ENCODE data around the gene GNG8.
A peak's percentile ranks its signal among the peaks of the same experiment; 100 is the strongest.
"Not testable (repeated sequence)": the region's sequence is repeated elsewhere in the genome, so short reads cannot be mapped to it uniquely, and the experiment has no call there.

The GNG8 gene

DNA sequence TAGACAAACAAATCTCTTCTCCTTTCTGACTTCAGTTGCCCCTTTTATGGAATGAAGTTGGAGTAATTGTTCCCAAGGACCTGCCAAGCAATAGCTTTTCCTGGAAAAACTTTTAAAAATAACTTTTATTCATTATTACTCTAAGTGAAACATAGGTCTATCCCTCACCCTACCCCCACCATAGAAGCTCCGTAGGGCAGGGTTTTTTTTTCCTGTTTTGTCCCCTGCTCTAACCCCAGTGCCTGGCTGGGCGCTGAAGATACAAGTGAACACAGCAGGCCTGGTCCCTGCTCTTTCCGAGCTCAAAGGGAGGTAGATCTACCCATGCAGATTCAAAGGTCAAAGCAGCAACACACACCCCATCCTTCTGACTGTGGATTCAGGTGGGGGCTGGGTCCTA, 8.7 kb upstream of the GNG8 start:
- no peak for DNase-seq

DNA sequence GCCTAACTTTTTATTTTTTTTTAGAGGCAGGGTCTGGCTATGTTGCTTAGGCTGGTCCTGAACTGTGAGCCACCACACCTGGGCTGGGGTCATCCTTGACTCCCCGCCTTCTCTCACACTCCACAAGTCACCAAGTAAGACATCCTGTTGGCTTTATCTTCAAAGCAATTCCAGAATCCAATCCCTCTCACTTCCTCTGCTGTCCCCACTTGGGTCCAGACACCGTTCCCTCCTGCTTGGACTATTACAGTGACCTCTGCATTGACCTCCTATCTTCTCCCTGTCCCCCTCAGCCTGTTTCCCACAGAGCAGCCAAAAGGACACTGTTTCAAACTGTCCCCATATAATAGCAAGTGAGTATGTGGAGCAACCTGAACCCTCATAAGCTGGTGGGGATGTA, 4.7 kb upstream of the GNG8 start:
- no peak for DNase-seq

DNA sequence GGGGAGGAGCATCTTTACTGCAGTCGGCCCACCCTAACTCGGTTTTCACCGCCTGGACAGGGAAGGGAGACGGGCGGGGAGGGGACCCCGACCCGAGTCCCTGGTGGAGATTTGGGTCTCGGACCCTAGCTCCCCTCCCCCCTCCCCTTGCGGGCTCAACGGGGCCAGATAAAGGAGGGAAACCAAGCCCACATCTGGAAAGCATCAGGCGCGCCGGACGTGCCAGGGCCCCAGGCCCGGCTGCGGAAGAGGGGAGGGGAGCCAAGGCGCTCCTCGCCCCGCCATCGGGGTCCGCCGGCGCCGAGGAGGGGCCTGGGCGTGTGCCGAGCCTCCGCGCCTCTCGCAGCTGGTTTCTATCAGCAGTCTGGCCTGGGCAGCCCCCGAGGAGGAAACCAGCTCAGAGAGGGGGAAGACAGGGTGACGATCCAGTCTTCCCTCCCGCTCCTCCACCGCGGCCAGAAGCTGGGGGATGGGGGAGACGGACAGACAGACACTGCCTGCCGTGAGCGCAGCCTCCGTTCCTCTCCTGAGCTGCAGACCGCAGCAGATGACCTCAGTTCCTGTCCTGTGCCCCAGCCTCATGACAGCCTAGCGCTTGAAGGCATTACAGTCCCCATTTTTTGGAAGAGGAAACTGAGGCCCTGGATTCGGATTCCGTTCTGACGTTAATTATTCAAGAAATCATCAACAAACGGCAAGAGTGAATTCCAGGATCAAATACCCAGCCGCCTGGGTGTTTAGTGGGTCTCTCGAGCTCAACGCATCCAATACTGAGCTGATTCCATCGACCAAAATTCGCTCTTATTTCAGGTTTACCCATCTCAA, 3.6 kb upstream of the GNG8 start:
- peak; percentile 91 for DNase-seq

DNA sequence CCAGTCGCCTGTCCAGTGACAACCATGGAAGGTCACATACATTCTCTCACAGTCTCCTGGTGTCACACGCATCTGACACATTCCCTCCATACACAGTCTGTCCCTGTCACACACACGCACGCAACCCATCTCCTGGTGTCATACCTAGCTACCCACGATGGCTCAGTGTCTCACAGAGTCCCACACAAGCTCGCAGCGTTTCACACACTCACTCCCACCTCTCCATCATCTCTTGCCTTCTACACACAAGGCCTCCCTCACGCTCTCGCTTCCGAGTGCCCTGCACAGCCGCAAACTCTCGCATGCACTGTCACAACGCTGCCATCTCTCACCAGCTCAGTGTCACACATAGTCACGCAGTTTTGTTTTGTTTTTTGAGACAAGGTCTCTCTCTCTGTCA, 1.2 kb upstream of the GNG8 start:
- DNase-seq, result no peak

DNA sequence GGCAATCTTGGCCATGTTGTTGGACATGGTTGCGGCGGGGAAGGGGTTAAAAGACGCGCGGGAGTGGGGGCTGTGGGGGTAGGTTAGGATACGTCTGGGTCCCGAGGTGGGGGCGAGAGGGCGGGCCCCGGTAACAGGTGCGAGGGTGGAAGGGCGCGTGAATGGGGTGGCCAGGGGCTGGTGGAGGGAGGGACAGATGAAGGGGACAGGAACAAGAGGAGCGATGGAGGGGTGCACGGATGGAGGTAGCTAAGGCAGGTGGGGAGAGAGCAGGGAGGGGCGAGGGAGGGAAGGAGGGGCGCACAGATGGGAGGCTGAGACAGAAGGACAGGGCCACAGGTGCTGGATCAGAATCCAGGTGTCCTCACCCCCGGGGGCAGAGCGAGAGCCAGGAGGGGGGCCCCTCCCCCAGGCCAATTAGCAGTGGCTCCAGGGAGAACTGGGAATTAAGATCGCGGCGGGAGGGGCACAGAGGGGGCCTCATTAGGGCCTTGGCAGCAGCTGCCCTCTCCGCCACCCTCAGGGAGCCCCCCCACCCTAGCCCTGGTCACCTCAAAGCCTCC, 1.3 kb downstream of the GNG8 start:
- no peak for DNase-seq

DNA sequence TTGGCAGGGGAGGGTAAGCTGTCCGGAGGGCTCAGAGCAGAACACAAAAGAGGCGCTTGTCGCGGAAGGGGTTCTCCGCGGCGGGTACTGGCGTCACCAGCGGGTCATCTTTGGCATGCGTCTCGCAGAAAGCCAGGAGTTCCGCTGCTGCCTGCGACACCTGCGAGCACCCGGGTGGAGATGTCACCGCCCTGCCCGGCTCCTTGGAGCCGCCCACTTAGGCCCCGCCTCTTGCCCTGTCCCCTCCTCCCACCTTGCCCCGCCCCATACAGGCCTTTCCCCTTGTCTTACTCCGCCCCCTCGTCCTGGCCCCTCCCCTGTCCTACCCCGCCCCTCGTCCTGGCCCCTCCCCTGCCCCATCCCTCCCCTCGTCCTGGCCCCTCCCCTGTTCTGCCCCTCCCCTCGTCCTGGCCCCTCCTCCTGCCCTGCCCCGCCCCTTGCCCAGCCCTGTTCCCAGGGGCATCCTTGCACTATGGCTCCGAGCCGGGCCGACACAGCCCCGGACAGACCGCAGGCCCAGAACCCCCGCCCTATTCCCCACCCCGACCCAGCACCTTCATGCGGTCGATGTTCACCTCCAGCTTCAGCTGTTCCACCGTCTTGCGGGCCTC, 1.9 kb downstream of the GNG8 start:
- peak; percentile 88 for DNase-seq

DNA sequence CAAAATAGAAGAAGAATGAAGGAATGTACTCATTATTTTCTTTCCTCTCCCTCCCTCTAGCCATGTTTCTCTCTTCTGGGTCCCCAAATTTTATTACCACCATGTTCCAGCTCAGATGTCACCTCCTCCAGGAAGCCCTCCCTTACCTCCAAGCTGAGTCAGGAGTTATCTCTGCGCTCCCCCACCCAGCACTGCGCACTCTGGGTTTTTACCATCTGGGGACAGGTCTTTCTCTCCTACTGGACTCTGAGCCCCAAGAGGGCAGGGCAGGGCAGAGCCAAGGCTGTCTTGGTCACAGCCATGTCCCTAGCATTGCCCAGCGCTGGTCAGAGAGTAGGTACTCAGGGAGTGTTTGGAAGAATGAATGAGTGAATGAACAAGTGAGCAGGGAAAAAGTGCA, 2.9 kb downstream of the GNG8 start:
- no peak for DNase-seq

DNA sequence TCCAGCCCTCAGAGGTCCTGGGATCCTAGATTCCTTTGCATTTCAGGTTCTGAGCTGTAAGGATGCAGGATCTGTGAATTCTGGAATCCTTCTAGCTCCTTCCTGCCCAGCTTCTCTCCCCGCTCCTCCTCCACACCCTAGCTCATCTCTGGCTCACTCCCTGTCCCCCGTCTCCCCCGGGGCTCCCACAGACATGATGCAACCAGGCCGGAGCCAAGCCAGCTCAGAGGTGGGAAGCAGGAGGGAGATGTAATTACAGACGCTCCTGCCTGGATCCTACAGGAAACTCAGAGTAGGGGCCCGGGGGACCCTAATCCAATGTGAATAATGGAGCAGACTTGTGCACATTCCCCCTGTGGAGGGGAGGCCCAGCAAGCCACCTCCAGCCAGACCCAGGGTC, 4.5 kb downstream of the GNG8 start:
- peak; percentile 81 for DNase-seq

DNA sequence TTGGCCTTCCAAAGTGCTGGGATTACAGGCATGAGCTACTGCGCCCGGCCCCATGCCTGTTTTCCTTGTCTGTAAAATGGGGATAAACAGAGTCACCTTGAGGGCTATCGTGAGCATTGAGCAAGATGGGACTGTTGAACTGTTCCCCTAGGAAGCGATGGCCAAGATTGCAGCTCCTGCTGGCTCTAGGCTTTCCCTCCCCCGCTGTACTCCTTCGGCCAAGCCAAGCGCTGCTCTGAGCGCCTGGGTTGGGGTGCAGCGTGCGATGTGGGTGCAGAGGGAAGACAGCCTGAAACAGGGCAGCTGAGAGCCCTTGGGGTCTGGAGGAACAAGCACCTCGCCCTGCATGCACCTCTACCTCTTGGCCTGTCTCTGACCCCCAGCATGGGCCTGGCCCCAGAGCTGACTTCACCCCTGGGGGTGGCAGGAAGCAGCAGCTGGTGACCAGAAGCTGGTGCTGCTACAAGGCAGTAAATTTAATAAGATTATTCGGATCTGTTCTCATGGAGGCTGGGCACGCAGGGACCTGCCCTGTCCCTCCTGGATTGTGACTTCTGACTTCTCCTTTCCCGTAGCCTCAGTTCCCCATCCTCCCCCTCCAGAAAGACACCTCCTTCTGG, 5.3 kb downstream of the GNG8 start:
- DNase-seq, result no peak

DNA sequence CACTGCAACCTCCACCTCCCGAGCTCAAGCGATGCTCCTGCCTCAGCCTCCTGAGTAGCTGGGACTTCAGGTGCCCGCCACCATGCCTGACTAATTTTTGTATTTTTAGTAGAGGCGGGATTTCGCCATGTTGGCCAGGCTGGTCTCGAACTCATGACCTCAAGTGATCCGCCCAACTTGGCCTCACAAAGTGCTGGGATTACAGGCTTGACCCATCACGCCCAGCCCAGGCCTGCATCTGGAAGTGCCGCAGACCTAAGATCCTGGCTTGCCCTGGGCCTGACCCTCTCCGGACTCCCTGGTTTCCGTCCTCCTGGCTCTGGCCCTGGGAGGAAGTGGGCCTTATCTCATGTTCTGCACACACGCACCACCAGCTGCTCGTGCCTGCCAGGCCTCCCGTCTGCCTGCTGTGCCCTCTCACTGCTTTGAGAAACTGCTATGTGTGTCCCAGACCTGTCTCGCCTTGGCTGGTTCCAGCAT, 6.4 kb downstream of the GNG8 start:
- DNase-seq, result no peak

DNA sequence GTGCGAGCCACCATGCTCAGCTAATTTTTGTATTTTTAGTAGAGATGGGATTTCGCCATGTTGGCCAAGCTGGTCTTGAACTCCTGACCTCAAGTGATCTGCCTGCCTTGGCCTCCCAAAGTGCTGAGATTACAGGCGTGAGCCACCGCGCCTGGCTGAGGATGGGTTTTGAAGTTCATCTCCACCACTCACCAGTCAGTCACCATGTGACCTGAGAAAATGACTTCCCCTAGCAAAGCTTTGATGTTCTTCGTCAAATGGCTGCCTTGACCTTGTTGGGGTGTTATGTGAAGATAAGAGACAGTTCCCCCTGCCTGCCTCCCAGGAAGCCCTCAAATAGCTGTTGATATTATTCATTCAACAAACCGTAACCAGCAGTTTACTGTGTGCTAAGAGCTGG, 7.0 kb downstream of the GNG8 start:
- not testable (repeated sequence) for DNase-seq

DNA sequence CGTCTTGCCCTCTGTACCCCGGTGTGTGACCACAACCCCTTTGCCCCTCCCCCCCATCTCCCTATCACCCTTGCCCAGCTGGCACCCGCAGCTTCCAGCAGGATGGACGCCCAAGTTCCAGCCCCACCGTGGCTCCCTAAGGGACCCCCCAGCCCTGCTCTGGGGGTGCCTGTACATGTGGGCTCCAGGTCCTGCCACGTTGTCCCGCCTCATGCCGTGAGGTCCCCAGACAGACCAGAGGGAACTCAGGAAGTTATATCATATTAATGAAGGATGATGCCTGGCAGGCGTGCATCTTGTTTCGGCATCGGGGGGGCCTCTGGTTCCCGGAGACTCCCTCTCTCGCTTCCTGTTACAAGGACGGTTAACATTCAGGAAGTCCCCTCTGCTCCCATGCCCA, 9.6 kb downstream of the GNG8 start:
- peak; percentile 18 for DNase-seq

DNA sequence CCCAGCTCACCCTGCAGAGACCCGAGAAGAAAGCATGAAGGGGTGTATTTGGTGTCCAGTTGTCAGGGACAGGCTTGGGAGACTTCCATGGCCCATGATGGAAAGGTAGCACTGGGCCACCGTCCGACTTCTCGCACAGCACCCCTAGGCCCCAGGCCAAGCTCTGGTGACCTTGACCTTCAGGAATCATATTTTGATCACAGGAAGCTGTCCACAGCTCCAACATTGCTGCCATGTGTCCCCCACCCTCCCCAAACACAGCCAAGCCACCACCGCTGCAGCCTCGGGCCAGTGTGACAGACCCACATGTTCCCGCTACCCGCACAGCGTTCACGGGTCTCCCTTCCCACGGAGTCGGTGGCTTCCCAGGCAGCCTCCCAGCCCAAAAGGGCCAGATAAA, 10.3 kb downstream of the GNG8 start:
- no peak for DNase-seq

DNA sequence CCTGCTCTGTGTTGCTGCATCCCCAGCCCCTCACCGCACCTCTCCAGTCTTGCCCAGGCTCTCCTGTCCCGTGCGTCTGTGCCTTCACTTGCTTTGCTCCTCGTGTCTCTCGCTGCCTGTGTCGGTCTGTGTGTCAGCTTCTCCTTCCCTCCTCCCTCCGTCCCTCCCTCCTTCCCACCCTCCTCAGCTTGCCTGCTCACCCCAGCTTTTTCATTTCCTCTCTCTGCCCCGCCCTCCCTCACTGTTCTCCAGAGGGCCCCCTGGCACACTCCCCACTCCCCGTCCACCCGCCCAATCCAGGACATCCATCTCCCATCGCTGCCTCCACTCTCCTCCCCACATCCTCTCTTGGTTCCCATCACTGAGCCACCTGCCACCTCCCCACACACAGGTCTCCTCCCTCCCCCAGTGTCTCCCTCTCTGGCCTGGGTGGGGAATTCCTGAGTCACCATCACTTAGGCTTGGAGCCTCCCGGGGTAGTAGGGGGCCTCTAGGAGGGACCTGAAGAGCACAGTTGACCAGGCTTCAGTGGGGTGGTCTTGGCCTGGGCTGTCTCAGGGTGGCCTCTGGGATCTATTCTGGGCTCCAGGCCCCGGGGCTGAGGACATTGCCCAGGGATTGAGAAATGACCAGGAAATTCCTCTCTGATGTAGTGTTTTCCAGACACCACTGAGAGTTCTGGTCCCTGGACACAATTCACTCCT, 10.9 kb downstream of the GNG8 start, which contains the start of gene PTGIR:
TSS of gene PTGIR (minus strand) at position 132 of the 704 bp plus-strand sequence. CDS start 864 bp downstream, outside the sequence.
- peak; percentile 85 for DNase-seq

DNA sequence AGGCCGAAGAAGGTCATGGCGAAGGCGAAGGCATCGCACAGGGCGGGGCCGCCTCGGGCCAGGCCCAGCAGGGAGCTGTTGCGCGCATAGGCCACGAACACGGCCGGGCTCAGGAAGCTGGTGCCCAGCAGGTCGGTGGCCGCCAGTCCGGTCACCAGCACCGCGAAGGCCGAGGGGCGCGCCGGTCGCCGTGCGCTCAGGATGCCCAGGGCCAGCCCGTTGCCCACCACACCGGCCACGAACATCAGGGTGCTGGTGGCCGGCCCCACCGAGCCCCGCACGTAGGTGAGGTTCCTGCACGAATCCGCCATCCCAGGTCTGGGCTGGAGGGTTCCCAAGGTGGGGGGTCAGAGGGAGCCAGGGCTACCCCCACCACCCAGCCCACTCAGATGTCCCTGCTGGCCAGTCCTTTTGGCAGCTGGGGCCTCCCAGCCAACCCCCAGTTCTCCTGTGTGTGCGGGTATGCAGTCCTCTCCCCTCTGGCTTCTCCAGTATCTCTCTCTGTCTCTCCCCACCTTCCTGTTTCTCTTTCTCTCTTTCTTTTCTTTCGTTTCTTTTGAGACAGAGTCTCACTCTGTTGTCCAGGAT, 12.0 kb downstream of the GNG8 start:
- no peak for DNase-seq

DNA sequence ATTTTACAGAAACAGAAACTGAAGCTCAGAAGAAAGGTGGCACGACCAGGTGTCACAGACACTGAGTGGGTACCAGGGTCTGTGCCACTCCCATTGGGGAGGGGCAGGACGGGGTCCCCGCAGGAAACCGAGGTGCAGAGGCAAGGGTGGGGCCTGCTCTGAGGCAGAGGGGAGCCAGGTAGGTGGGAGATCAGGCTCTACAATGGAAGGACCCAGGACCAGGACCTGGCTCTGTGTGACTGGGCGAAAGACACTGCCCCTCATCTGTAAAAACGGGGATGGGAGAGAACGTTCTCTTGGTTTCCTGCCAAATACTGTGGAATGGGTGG, 13.9 kb downstream of the GNG8 start:
- DNase-seq, result no peak

DNA sequence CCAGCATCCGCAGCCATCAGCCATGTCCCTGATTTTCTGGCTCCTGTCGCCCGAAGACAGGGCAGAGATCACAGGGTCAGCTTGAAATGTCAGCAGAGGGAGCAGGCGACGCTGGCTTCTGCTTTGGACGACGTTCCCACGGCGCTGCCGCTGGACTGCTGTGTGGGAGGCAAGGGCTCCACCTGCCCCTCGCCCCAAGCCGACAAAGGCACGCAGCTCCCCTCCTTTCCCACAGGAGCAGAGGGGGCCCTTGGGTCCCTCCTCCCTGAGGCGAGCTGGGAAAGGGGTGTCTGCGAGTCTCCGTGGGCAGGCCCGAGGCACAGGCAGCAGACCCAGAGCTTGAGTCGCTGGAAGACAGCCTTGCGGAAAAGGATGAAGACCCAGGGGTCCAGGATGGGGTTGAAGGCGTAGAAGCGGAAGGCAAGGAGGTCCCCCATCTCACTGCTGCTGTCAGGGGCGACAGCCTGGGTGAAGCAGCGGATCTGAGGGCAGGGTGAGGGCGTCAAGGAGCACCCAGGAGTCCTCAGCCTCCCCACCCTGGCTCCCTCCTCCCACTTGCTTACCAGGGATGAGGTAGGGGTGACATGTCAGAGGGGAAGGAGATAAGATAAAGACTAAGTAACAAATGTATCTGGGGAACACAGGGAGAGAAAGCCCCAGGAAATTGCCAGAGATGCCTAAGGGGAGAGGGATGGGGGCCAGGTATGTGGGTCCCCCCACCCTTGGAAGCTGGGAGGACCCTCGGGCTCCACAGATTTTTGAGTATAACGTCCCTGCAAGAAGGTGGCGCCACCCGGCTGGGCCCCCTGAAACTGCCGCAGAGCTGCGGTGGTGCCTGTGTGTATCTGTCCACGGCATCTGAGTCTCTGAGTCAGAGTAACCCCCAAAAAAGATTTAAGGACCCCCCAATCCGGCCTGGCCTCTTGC, 14.5 kb downstream of the GNG8 start:
- no peak for DNase-seq

DNA sequence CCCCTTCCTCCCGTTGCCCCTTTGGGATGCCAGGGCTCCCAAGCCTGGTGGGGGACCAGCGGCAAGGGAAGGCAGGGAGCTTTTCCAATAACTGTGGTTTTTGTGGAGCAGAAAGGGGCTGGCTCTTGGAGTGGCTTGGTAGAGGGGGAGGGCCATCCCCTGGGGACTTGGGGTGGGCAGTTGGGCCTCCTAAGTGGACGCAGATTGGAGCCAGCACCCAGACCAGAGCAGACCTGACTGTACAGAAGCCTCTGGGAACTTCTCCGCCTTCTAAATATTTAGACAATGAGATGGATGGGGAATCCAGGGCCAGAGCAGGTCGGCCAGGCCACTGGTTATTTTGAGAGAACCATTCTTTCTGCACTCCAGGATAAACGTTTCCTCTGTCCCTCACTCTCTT, 15.3 kb downstream of the GNG8 start:
- peak; percentile 64 for DNase-seq

DNA sequence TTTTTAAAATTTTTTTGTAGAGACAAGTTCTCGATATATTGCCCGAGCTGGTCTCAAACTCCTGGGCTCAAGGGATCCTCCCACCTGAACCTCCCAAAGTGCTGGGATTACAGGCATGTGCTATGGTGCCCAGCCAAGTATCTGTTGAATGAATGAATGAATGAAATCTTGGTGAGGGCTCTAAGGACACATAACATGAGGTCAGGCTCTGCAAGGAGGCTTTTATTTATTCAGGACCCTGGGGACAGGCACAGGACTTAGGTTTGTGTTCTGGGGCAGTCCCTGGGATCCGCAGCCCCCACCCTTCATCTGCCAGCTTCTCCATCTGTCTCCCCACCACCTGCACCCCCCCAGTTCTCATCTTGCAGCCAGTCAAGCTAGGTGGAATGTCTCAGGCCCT, 15.7 kb downstream of the GNG8 start:
- no peak for DNase-seq

DNA sequence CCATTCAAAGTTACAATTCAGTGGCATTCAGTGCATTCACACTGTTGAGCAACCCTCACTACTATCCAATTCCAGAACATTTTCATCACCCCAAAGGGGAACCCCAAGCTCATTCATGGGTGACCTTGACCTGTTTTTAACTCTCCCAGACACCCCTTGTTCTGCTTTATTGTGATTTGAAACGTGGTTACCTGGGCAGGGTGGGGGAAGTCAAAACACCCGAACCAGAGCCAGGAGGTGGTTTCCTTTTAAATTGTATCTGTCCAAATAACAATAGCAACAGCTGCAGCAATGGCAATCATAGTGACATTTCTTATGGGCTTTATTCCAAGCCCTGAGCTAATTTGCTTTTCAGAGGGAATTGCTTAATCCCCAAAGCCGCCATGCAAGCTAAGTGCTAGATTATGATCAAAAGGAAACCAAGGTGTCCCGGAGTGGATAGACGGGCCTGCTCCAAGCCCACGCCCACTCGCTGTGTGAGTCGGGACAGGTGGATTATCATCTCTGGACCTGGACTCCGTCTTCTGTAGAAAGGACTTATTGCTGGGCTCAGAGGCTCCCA, 17.3 kb downstream of the GNG8 start:
- no peak for DNase-seq

DNA sequence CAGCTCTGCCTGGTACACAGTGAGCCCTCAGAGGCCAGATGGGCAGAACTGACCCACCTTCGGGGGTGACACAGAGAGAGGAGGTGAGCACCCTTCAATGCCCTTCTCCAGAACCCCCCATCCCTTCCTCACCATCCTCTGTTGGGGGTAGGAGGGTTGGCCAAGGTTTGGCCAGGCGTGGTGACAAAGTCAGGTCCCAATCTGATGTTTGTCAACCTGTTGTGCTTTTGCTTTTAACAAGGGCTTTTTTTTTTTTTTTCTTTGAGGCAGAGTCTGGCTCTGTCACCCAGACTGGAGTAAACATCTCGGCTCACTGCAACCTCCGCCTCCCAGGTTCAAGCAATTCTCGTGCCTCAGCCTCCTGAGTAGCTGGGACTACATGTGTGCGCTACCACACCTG, 18.4 kb downstream of the GNG8 start:
- no peak for DNase-seq
